Measurements from ENCODE around the gene MST1.

The MST1 gene

DNA sequence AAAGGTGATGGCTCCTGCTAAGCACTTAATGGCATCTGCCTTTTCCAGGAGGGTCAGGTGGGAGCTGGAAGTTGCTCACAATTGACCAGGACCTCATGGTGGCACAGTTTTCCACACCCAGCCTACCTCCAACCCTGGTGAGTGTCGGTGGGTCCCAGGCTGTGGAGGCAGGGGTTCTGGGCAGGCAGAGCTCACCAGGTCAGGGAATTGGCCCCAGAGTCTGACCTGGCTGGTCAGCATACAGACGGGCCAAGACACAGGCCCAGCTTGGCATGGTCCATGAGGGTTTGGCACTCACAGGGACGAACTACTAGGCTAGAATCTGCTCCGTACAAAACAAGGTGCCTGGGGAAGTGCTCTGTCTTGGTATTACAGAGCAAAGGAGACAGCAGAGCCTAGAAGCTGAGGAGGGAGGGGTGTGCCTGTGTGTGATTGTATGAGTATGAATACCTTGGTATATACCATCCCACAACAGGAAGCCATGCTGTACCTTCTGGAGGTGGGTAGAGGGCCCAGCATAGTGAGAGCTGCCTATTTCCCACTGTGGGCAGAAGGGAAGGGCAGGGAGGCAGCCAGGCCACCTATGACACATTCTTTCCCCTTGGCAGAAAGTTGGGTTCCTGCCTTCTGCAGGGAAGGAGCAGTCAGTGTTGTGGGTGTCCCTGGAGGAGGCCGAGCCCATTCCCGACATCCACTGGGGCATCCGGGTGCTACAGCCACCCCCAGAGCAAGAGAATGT lies 8.6 kb downstream of the MST1 start:
- in situ Hi-C loops (cut with HindIII; ENCODE audit: low sequenced_read_pairs), result no loop called here

GRCh38 chr3:49675912-49676311 lies 13.4 kb downstream of the MST1 start:
- in situ Hi-C loops (cut with HindIII; ENCODE audit: low sequenced_read_pairs), result no loop called here

GRCh38 chr3:49674497-49674983 lies 14.7 kb downstream of the MST1 start:
- in situ Hi-C loops (cut with HindIII; ENCODE audit: low sequenced_read_pairs), result no loop called here

DNA sequence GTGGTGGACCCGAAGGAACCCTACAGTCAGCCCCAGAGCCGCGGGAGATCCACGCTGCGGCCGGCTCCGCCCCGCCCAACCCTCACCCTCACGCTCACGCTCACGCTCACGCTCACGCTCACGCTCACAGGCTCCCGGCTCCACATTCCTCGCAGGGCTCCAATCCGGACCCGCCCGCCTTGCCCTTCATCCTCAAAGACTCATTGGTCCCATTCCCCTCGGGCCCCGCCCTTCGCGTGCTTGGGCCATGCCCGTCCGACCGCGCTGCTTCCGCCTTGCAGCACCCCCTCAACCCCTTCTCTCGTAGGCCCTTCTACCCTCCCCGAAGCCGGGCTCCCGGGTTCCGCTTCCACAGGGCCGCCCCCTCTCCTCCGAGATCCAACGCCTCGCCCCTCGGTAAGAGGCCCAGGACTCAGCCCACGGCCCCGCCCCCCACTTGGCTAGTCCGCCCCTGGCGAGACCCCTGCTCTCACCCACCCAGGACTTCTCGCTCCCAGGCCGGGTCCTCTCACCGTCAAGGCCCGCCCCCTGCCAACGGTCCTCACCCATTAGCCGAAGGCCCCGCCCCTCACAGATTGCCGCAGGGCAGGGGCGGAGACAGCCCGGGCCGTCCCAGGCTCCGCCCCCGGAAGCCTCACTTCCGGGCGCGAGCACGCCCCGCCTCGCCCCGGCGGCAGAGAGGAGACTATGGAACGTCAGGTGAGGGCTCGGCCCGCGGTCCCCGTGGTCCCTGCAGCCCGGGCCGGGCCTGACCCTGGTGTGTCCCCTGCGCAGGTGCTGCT lies 15.4 kb downstream of the MST1 start, which contains the start of gene APEH:
Gene APEH (plus strand): TSS at position 637 of the 782 bp plus-strand sequence. CDS start 51 bp downstream, at position 688.
- in situ Hi-C loops (cut with HindIII; ENCODE audit: low sequenced_read_pairs), result no loop called here

DNA sequence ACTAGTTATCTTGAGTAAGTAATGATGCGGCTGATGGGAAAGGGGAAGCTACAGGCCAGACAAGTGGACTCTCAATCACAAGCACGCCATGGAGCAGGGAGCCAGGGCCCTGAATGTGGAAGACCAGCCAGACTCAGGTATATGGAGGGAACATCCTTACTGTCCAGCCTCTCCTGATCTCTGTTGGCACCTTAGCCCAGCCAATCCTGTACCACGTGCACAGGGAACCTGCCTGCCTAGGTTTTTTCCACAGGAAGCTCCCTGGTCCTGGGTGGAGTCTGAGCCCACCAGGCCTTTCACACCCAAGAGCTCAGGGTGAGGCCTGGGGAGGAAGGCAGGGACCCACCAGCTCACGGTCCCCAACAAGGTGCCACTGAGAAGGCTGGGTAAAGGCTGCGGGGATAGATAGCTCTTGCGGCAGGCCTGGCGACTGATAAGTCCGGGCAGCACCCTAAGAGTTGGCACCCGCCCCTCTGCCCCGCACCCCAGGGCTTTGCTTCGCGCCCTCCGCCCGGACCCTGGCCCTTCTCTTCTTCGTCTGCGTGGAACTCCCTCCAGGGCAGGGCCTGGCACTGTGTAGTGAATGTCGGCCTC lies 16.1 kb downstream of the MST1 start:
- in situ Hi-C loops (cut with HindIII; ENCODE audit: low sequenced_read_pairs), result no loop called here

DNA sequence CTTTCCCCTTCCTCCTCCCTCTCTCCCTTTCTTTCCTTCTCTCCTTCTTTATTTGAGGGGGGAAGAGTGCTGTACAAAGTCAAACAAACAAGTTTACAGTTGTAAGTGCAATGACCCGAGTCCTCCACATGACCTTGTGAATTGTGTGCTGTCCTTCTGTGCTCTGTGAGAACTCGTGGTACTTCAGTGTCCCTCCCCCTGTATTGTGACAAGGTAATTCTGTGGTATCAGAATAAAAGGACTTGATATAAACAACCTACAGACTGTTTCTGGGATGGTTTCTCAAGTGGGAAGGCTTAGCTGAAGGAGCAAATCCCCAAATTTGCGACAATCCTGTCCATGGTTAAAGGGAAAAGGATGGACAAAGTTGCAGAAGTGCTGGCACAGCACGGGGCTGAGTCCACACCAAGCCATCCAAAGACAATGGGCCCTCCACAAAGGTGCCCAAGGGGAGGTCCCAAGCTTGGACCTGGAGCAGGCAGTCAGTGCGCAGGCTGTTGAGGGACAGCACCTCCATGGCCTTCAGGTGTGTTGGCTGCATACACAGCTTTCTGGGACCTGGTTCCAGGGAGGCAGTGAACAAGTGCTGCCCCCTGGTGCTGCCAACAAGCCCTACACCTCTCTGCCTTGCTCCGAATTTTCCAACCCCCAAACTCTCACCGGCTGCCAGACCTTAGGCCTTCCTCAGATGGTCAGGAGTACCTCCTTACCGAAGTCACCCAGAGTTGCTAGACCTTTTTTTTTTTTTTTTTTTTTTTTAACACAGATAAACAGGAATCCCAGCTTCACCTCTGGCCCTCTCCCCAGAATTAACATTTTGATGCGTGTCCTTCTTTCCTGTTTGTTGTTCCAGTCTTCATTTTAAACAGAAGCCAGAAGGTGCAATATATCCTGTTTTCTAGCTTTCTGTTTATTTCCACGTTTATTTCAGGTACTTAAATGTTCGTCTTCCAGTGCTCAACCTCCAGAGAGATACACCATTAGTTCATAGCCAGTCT lies 17.7 kb downstream of the MST1 start:
- in situ Hi-C loops (cut with HindIII; ENCODE audit: low sequenced_read_pairs), result no loop called here

- in situ Hi-C loops (cut with HindIII; ENCODE audit: low sequenced_read_pairs), result no loop called here
Observed at GRCh38 chr3:49670940-49671290, 18.4 kb downstream of the MST1 start.

- in situ Hi-C loops (cut with HindIII; ENCODE audit: low sequenced_read_pairs), result no loop called here
Observed at GRCh38 chr3:49669352-49669751, 19.9 kb downstream of the MST1 start.

- in situ Hi-C loops (cut with HindIII; ENCODE audit: low sequenced_read_pairs), result no loop called here
Observed at GRCh38 chr3:49668861-49669260, 20.4 kb downstream of the MST1 start.

DNA sequence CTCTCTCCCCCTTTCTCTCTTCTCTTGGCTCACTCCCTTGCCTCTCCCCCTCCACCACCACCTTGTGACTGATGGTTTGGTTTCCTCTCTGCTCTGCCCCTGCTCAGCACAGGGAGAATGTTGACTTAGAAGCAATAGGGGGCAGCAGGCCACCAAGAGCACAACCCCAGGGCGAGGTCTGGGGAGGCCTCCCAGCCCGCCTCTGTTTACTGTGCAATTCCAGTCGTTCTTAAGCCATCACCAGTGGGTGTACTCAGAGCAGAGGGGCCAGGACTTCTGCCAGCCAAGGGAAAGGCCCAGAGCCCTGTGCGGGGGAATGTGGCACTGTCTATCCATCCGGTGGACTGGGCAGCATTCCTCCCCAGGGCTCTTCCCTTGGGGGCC lies 20.9 kb downstream of the MST1 start:
- in situ Hi-C loops (cut with HindIII; ENCODE audit: low sequenced_read_pairs), result no loop called here

GRCh38 chr3:49667701-49668413 lies 21.4 kb downstream of the MST1 start:
- in situ Hi-C loops (cut with HindIII; ENCODE audit: low sequenced_read_pairs), result no loop called here

GRCh38 chr3:49666592-49666991 lies 22.7 kb downstream of the MST1 start:
- in situ Hi-C loops (cut with HindIII; ENCODE audit: low sequenced_read_pairs), result no loop called here

DNA sequence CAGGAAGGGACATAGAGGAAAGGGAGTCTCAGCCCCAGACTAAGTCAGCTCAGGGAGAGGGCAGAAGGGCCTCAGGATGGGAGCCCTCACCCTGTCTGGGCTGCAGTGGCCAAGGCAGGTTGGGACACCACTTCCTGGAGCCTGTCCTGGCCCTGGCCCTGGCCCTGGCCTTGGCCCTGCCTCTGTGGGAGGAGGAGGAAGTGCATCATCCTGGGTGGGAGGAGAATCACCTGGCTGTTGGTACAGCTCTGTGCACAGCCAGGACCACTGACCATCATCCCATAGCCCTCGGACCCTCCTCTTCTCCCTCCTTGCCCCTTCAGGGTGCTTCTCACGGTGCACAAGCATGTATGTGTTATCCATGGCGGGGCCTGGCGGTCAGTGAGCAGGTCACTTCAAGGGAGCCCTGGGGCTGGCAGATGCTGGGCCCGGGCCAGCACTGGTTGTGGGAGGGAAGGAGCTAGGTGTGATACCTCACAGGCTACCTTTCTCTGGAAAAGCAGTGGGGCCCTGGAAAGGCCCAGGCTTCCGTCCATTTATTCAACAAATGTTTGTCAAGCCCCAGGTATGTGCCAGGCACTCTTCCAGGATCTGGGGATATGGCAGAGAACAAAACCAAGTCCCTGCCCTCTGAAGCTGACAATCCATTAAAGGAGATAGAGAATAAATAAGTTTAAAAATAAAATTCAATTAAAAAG lies 23.3 kb downstream of the MST1 start:
- in situ Hi-C loops (cut with HindIII; ENCODE audit: low sequenced_read_pairs), result no loop called here

- in situ Hi-C loops (cut with HindIII; ENCODE audit: low sequenced_read_pairs), result no loop called here
Observed at GRCh38 chr3:49664300-49664699, 25.0 kb downstream of the MST1 start.

GRCh38 chr3:49663831-49664230 lies 25.4 kb downstream of the MST1 start:
- in situ Hi-C loops (cut with HindIII; ENCODE audit: low sequenced_read_pairs), result no loop called here

DNA sequence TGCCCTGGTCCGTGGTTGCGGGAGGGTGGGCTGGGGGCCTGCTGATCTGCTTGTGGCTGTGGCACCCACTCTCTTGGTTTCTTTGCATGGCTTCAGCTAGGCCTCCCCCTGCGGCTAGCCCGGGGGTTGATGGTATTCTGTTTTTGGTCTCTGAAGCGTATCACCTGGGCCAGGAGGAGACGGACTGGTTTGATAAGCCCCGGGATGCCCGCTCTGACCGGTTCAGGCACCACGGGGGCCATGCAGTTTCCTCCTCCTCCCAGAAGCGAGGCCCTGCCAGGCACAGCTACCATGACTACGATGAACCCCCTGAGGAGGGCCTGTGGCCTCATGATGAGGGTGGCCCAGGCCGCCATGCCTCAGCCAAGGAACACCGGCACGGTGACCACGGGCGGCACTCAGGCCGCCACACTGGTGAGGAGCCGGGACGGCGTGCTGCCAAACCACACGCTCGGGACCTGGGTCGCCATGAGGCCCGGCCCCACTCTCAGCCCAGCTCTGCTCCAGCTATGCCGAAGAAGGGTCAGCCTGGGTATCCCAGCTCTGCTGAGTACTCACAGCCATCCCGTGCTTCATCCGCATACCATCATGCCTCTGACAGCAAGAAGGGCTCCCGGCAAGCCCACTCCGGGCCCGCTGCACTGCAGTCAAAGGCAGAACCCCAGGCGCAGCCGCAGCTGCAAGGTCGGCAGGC lies 26.4 kb downstream of the MST1 start:
- in situ Hi-C loops (cut with HindIII; ENCODE audit: low sequenced_read_pairs), result no loop called here

DNA sequence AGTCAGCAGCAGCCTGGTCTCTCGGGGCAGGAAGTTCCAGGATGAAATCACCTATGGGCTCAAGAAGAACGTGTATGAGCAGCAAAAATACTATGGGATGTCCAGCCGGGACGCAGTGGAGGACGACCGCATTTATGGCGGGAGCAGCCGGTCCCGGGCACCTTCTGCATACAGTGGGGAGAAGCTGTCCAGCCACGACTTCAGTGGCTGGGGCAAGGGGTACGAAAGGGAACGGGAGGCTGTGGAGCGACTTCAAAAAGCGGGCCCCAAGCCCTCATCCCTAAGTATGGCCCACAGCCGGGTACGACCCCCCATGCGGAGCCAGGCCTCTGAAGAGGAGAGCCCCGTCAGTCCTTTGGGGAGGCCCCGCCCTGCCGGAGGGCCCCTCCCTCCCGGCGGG lies 27.3 kb downstream of the MST1 start:
- in situ Hi-C loops (cut with HindIII; ENCODE audit: low sequenced_read_pairs), result no loop called here

GRCh38 chr3:49661281-49661680 lies 28.0 kb downstream of the MST1 start:
- in situ Hi-C loops (cut with HindIII; ENCODE audit: low sequenced_read_pairs), result no loop called here

GRCh38 chr3:49659756-49660155 lies 29.5 kb downstream of the MST1 start:
- in situ Hi-C loops (cut with HindIII; ENCODE audit: low sequenced_read_pairs), result no loop called here

Measured in DLD1 (cell line).